HFFc6 (cell line): ENCODE results near the gene SLC26A4. TPM values are rescaled to one million over a fixed set of nuclear protein-coding genes. Genes with fewer than 3 reads are reported as not detected.

Experiments
- DNase-seq: peaks from one replicate; pipeline ENCODE4 v3.0.0-alpha.2; 2018
- H3K27ac Mint-ChIP-seq: 2 replicates; pipeline ENCODE4 v1.8.0; 2020; ENCODE audit warnings: mild to moderate bottlenecking, mixed read lengths
- H3K27me3 Mint-ChIP-seq: 2 replicates; pipeline ENCODE4 v1.8.0; 2021; ENCODE audit warnings: mild to moderate bottlenecking, moderate library complexity, mixed read lengths; ENCODE audit not compliant: insufficient read depth
- H3K36me3 Mint-ChIP-seq: 2 replicates; pipeline ENCODE4 v1.8.0; 2021; ENCODE audit warnings: low read depth, mixed read lengths
- H3K4me1 Mint-ChIP-seq: 2 replicates; pipeline ENCODE4 v1.8.0; 2020; ENCODE audit warnings: low read depth, mixed read lengths
- H3K4me3 Mint-ChIP-seq: 2 replicates; pipeline ENCODE4 v1.8.0; 2020; ENCODE audit warnings: mild to moderate bottlenecking, moderate library complexity, mixed read lengths
- H3K9me3 Mint-ChIP-seq: 2 replicates; pipeline ENCODE4 v1.8.0; 2020; ENCODE audit warnings: mild to moderate bottlenecking, mixed read lengths
- CTCF ChIP-seq: fragments of 200-600 bp; sonication (generic); IDR thresholded peaks from 2 replicates; pipeline ENCODE4 v1.5.0; 2021; ENCODE audit warnings: antibody characterized with exemption, mild to moderate bottlenecking
- total RNA-seq, 6 experiments: library from RNA; stranded (reverse); fragmentation: NEBNext Ultra II Directional; extraction: Animal tissue kit (Norgen Biotek cat#: 25700); gene quantifications; 2 replicates in 1 of 6; 3 replicates in 5 of 6; pipeline ENCODE4 v1.2.3, GENCODE V29; 2021

The SLC26A4 gene
- total RNA-seq, 6 experiments from 2014 or later, result 0.18 to 0.63 (median 0.21) TPM; not detected in 1

- Mint-ChIP-seq H3K4me3 (no peak overlapping the region), H3K9me3 (no peaks in the 10 kb centered on the region), H3K27me3 (peaks cover 4% of the 10 kb centered on the region; the same call in 1 of the 2 replicates), H3K36me3 (no peaks in the 10 kb centered on the region), H3K27ac (no peak overlapping the region), H3K4me1 (no peaks in the 10 kb centered on the region)
- DNase-seq, result no peak
- no peak for TF ChIP-seq CTCF
Observed at GRCh38 chr7:107666790-107667189, 6.2 kb downstream of the SLC26A4 start.

GRCh38 chr7:107667341-107667740, 6.7 kb downstream of the SLC26A4 start:
- H3K4me3 Mint-ChIP-seq, result no peak overlapping the region
- no peak for DNase-seq
- H3K27ac Mint-ChIP-seq, result no peak overlapping the region
- TF ChIP-seq CTCF, result no peak
- H3K4me1 Mint-ChIP-seq, result no peaks in the 10 kb centered on the region
- no peaks in the 10 kb centered on the region for H3K9me3 Mint-ChIP-seq
- H3K36me3 Mint-ChIP-seq, result no peaks in the 10 kb centered on the region
- peaks cover 4% of the 10 kb centered on the region; the same call in 1 of the 2 replicates for H3K27me3 Mint-ChIP-seq

- H3K27ac Mint-ChIP-seq, result no peak overlapping the region
- no peaks in the 10 kb centered on the region for H3K36me3 Mint-ChIP-seq
- no peak for TF ChIP-seq CTCF
- peaks cover 4% of the 10 kb centered on the region; the same call in 1 of the 2 replicates for H3K27me3 Mint-ChIP-seq
- H3K4me1 Mint-ChIP-seq, result no peaks in the 10 kb centered on the region
- no peak for DNase-seq
- H3K4me3 Mint-ChIP-seq, result no peak overlapping the region
- no peaks in the 10 kb centered on the region for H3K9me3 Mint-ChIP-seq
Observed at GRCh38 chr7:107668296-107668695, 7.7 kb downstream of the SLC26A4 start.

GRCh38 chr7:107672183-107672582, 11.6 kb downstream of the SLC26A4 start:
- no peak for DNase-seq
- no peaks in the 10 kb centered on the region for H3K4me1 Mint-ChIP-seq
- H3K9me3 Mint-ChIP-seq, result no peaks in the 10 kb centered on the region
- H3K4me3 Mint-ChIP-seq, result no peak overlapping the region
- no peaks in the 10 kb centered on the region for H3K36me3 Mint-ChIP-seq
- no peak overlapping the region for H3K27ac Mint-ChIP-seq
- H3K27me3 Mint-ChIP-seq, result peaks cover 8% of the 10 kb centered on the region
- no peak for TF ChIP-seq CTCF

GRCh38 chr7:107676249-107676648, 15.6 kb downstream of the SLC26A4 start:
- no peak for DNase-seq
- no peak for TF ChIP-seq CTCF
- Mint-ChIP-seq H3K4me3 (no peak overlapping the region), H3K27me3 (peaks cover 3% of the 10 kb centered on the region), H3K4me1 (no peaks in the 10 kb centered on the region), H3K9me3 (no peaks in the 10 kb centered on the region), H3K36me3 (no peaks in the 10 kb centered on the region), H3K27ac (no peak overlapping the region)
